HFFc6 (cell line): Measurements from ENCODE around the gene DNAH1. TPM values are rescaled to one million over a fixed set of nuclear protein-coding genes. Genes with fewer than 3 reads are reported as not detected.
A peak's percentile ranks its signal among the peaks of the same experiment; 100 is the strongest.

Experiments
- DNase-seq: peaks from one replicate; pipeline ENCODE4 v3.0.0-alpha.2; 2018
- H3K27ac Mint-ChIP-seq: 2 replicates; pipeline ENCODE4 v1.8.0; 2020; ENCODE audit warnings: mild to moderate bottlenecking, mixed read lengths
- H3K27me3 Mint-ChIP-seq: 2 replicates; pipeline ENCODE4 v1.8.0; 2021; ENCODE audit warnings: mild to moderate bottlenecking, moderate library complexity, mixed read lengths; ENCODE audit not compliant: insufficient read depth
- H3K36me3 Mint-ChIP-seq: 2 replicates; pipeline ENCODE4 v1.8.0; 2021; ENCODE audit warnings: low read depth, mixed read lengths
- H3K4me1 Mint-ChIP-seq: 2 replicates; pipeline ENCODE4 v1.8.0; 2020; ENCODE audit warnings: low read depth, mixed read lengths
- H3K4me3 Mint-ChIP-seq: 2 replicates; pipeline ENCODE4 v1.8.0; 2020; ENCODE audit warnings: mild to moderate bottlenecking, moderate library complexity, mixed read lengths
- H3K9me3 Mint-ChIP-seq: 2 replicates; pipeline ENCODE4 v1.8.0; 2020; ENCODE audit warnings: mild to moderate bottlenecking, mixed read lengths
- CTCF ChIP-seq: fragments of 200-600 bp; sonication (generic); IDR thresholded peaks from 2 replicates; pipeline ENCODE4 v1.5.0; 2021; ENCODE audit warnings: antibody characterized with exemption, mild to moderate bottlenecking
- total RNA-seq, 6 experiments: library from RNA; stranded (reverse); fragmentation: NEBNext Ultra II Directional; extraction: Animal tissue kit (Norgen Biotek cat#: 25700); gene quantifications; 2 replicates in 1 of 6; 3 replicates in 5 of 6; pipeline ENCODE4 v1.2.3, GENCODE V29; 2021

The DNAH1 gene
- total RNA-seq, 6 experiments from 2014 or later: 1.4 to 2.1 (median 1.8) TPM

- Mint-ChIP-seq H3K4me1 (peaks cover 20% of the 10 kb centered on the region), H3K27me3 (no peaks in the 10 kb centered on the region; the same call in 1 of the 2 replicates), H3K27ac (no peak overlapping the region), H3K4me3 (no peak overlapping the region), H3K36me3 (no peaks in the 10 kb centered on the region), H3K9me3 (no peaks in the 10 kb centered on the region)
- DNase-seq: no peak
- TF ChIP-seq CTCF: no peak
These were observed 17.7 kb upstream of the DNAH1 start for GRCh38 chr3:52298149-52299098.

- Mint-ChIP-seq H3K9me3 (no peaks in the 10 kb centered on the region), H3K4me3 (no peak overlapping the region), H3K27me3 (no peaks in the 10 kb centered on the region; the same call in 1 of the 2 replicates), H3K27ac (no peak overlapping the region), H3K4me1 (peaks cover 20% of the 10 kb centered on the region), H3K36me3 (no peaks in the 10 kb centered on the region)
- no peak for DNase-seq
- TF ChIP-seq CTCF: no peak
These were observed 16.8 kb upstream of the DNAH1 start for GRCh38 chr3:52299247-52299878.

GRCh38 chr3:52299879-52300611 lies 16.1 kb upstream of the DNAH1 start:
- peak; percentile 27 for DNase-seq
- no peak overlapping the region for H3K4me3 Mint-ChIP-seq
- no peaks in the 10 kb centered on the region for H3K9me3 Mint-ChIP-seq
- peaks cover 20% of the 10 kb centered on the region for H3K4me1 Mint-ChIP-seq
- H3K27ac Mint-ChIP-seq: no peak overlapping the region
- TF ChIP-seq CTCF: peak; percentile 41
- H3K36me3 Mint-ChIP-seq: no peaks in the 10 kb centered on the region
- H3K27me3 Mint-ChIP-seq: no peaks in the 10 kb centered on the region; the same call in 1 of the 2 replicates

GRCh38 chr3:52302426-52303145 lies 13.5 kb upstream of the DNAH1 start:
- H3K27ac Mint-ChIP-seq: no peak overlapping the region
- no peak for TF ChIP-seq CTCF
- no peak for DNase-seq
- H3K9me3 Mint-ChIP-seq: no peaks in the 10 kb centered on the region
- peaks cover 3% of the 10 kb centered on the region; the same call in 1 of the 2 replicates for H3K27me3 Mint-ChIP-seq
- H3K4me3 Mint-ChIP-seq: no peak overlapping the region
- H3K4me1 Mint-ChIP-seq: peaks cover 20% of the 10 kb centered on the region
- H3K36me3 Mint-ChIP-seq: peaks cover 6% of the 10 kb centered on the region; the same call in 1 of the 2 replicates

- TF ChIP-seq CTCF: no peak
- Mint-ChIP-seq H3K27me3 (peaks cover 3% of the 10 kb centered on the region; the same call in 1 of the 2 replicates), H3K4me1 (peaks cover 20% of the 10 kb centered on the region), H3K36me3 (peaks cover 6% of the 10 kb centered on the region; the same call in 1 of the 2 replicates), H3K4me3 (no peak overlapping the region), H3K27ac (no peak overlapping the region), H3K9me3 (no peaks in the 10 kb centered on the region)
- no peak for DNase-seq
These were observed 12.3 kb upstream of the DNAH1 start for GRCh38 chr3:52303811-52304210.
